Measurements from ENCODE around the gene YIF1B. TPM values are rescaled to one million over a fixed set of nuclear protein-coding genes. Genes with fewer than 3 reads are reported as not detected.
A peak's percentile ranks its signal among the peaks of the same experiment; 100 is the strongest.
"Not testable (repeated sequence)": the region's sequence is repeated elsewhere in the genome, so short reads cannot be mapped to it uniquely, and the experiment has no call there.

Gene YIF1B
- total RNA-seq, 2 donors from 2014 or later = 70.3 TPM

GRCh38 chr19:38261942-38262341, 53.8 kb downstream of the YIF1B start:
- not testable (repeated sequence) for H3K27me3 Mint-ChIP-seq (ENCODE audit: low read depth); H3K27ac Mint-ChIP-seq; ATAC-seq (replicated peaks in 1 of 2); H3K4me3 Mint-ChIP-seq; H3K9me3 Mint-ChIP-seq; DNase-seq
- H3K4me1 Mint-ChIP-seq (ENCODE audit: low read depth) = peaks cover 39% of the 10 kb centered on the region
- H3K36me3 Mint-ChIP-seq (ENCODE audit: insufficient read depth in 2 of 2) = peaks cover 2 to 10% of the 10 kb centered on the region in 2 donors

- H3K4me1 Mint-ChIP-seq (ENCODE audit: low read depth) = peaks cover 8% of the 10 kb centered on the region
- H3K9me3 Mint-ChIP-seq = no peaks in the 10 kb centered on the region
- DNase-seq (no peak), ATAC-seq (replicated peaks in 1 of 2) (no peak)
- peaks cover 25% of the 10 kb centered on the region for H3K27me3 Mint-ChIP-seq (ENCODE audit: low read depth)
- H3K36me3 Mint-ChIP-seq (ENCODE audit: insufficient read depth in 2 of 2) = peaks cover 0 to 3% of the 10 kb centered on the region in 2 donors
- no peak overlapping the region for H3K27ac Mint-ChIP-seq
- peak overlapping the region in 1 of 2 donors; percentile 30 for H3K4me3 Mint-ChIP-seq
Observed at GRCh38 chr19:38255383-38256014, 60.2 kb downstream of the YIF1B start.

GRCh38 chr19:38253788-38254187, 62.0 kb downstream of the YIF1B start:
- Mint-ChIP-seq H3K27ac (no peak overlapping the region), H3K36me3 (ENCODE audit: insufficient read depth in 2 of 2) (peaks cover 0 to 3% of the 10 kb centered on the region in 2 donors), H3K4me3 (no peak overlapping the region), H3K4me1 (ENCODE audit: low read depth) (peaks cover 8% of the 10 kb centered on the region), H3K9me3 (no peaks in the 10 kb centered on the region), H3K27me3 (ENCODE audit: low read depth) (peaks cover 25% of the 10 kb centered on the region)
- ATAC-seq (replicated peaks in 1 of 2) (no peak), DNase-seq (no peak)

Other genes with a start within 250 kb of the YIF1B start
- under 1 TPM; 0.65 to 0.99 TPM for gene DPF1, start 91.7 kb downstream of the YIF1B start, total RNA-seq
- gene PPP1R14A, start 59.6 kb downstream of the YIF1B start, total RNA-seq = 1 to 10 TPM; 1.7 to 3.8 TPM
- 100 to 1,000 TPM in 1 of 2 donors, 10 to 100 TPM in 1; 89.1 to 115 TPM for gene SPINT2, start 51.4 kb downstream of the YIF1B start, total RNA-seq
- gene C19orf33, start 11.7 kb downstream of the YIF1B start, total RNA-seq = not detected
- 10 to 100 TPM; 10.2 to 10.3 TPM for gene KCNK6, start 3.9 kb upstream of the YIF1B start, total RNA-seq
- 1 to 10 TPM; 6.4 to 6.7 TPM for gene CATSPERG, start 19.9 kb upstream of the YIF1B start, total RNA-seq
- 100 to 1,000 TPM; 136 to 168 TPM for gene PSMD8, start 58.6 kb upstream of the YIF1B start, total RNA-seq
- gene GGN, start 72.1 kb upstream of the YIF1B start, total RNA-seq = 1 to 10 TPM in 1 of 2 donors, under 1 TPM in 1; 0.43 to 1.4 TPM
- 1 to 10 TPM; 1.7 to 4.2 TPM for gene SPRED3, start 72.8 kb upstream of the YIF1B start, total RNA-seq
- gene FAM98C, start 87.1 kb upstream of the YIF1B start, total RNA-seq = 10 to 100 TPM; 41.0 to 45.1 TPM
- 10 to 100 TPM; 10.1 to 11.3 TPM for gene RASGRP4, start 110.3 kb upstream of the YIF1B start, total RNA-seq
- gene RYR1, start 117.7 kb upstream of the YIF1B start, total RNA-seq = 1 to 10 TPM; 3.3 to 5.3 TPM